GM12875 (cell line): ENCODE measurements around the gene ARPC3.

Experiments
- H3K4me3 ChIP-seq: one replicate; pipeline ENCODE4 v1.5.1; 2011; ENCODE audit warnings: low read depth, low read length, control low read depth
- CTCF ChIP-seq: IDR thresholded peaks from 2 replicates; pipeline ENCODE4 v1.5.1; 2011; ENCODE audit warnings: low read depth, mild to moderate bottlenecking, control low read depth, inconsistent platforms, low read length, moderate library complexity, borderline replicate concordance; ENCODE audit not compliant: insufficient read depth

ARPC3 gene

DNA sequence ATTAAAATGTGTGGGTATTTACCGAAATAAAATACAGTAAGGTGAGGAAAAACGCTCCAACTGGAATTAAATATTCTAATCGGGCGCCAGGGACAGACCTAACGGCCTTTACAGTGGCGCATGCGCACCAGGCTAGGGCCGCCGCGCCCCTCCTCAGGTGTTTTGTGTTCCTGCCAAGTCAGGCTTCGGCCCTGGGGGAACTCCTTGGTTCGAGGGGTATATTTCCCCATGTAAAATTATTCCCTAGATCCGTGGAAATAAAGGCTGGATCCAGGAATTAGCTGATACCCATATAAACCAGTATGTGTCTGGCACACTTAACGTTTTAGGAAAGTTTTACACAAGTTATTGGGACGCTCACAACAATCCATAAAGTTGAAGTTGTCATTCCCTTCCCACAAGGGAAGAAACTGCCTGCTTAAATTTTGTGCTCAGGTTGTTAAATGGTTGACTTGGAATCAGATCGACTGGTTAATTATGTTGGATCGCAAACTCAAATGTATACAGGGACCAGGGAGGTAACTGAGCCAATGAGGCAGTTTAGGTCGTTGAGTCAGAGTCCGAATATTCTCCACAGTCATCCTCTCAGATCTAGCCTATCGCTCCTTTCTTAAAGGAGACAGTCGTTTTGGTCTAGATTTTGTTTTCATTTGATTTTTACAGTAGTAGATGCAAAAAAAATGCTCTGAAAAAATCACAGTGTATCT is 46.0 kb downstream of the ARPC3 start:
- H3K4me3 ChIP-seq, result peak overlapping the region; percentile 95
- no peak for TF ChIP-seq CTCF

- peak within 1 kb of the TSS; percentile 95 for H3K4me3 ChIP-seq
Observed at GRCh38 chr12:110403146-110403975, 46.8 kb downstream of the ARPC3 start, which contains the start of gene ANAPC7. Gene ANAPC7 (minus strand): TSS chr12:110403708. CDS start chr12:110403627, 81 bp downstream.

More at GRCh38 chr12:110403146-110403975, 46.8 kb downstream of the ARPC3 start, which contains the start of gene ANAPC7:
- TF ChIP-seq CTCF, result no peak
